GM12878 (cell line): ENCODE data around the gene WDR17. TPM values are rescaled to one million over a fixed set of nuclear protein-coding genes. Genes with fewer than 3 reads are reported as not detected.

Experiments used
- ATAC-seq: fragments of 200-7000 bp; cut with Tn5 transposase; 3 replicates; pipeline ENCODE4 v1.9.1; 2020; ENCODE audit warnings: mild to moderate bottlenecking, moderate library complexity
- BruUV-seq: library from RNA; stranded (reverse); fragments of 400-500 nt; replicated peaks from 2 replicates; lab custom pipeline; 2021; lab: Mats Ljungman, UMichigan
- CTCF ChIA-PET: fragments of 300-600 bp; sonication (Branson Sonifier 250); formaldehyde crosslinking; extraction: SDS; loops from one replicate; lab custom pipeline; 2021; ENCODE audit warnings: inconsistent platforms; lab: Yijun Ruan, JAX
- POLR2A ChIA-PET: fragments of 350-600 bp; formaldehyde crosslinking; extraction: SDS; loops from one replicate; lab custom pipeline; 2021; ENCODE audit warnings: inconsistent platforms; lab: Charles Lee
- RAD21 ChIA-PET: fragments of 300-600 bp; sonication (Branson Sonifier 250); formaldehyde crosslinking; loops from one replicate; lab custom pipeline; 2023; ENCODE audit warnings: antibody characterized with exemption; ENCODE audit not compliant: unreplicated experiment; lab: Charles Lee
- SMC1A ChIA-PET: fragments of 300-600 bp; sonication (Branson Sonifier 250); formaldehyde crosslinking; loops from one replicate; lab custom pipeline; 2023; ENCODE audit not compliant: unreplicated experiment, uncharacterized antibody; lab: Charles Lee
- DNase-seq: peaks from one replicate; pipeline ENCODE4 v3.0.0-alpha.2; 2011; ENCODE audit warnings: low read depth, low spot score
- FAIRE-seq: peaks from 3 replicates; lab custom pipeline; 2011; peaks lifted over from hg19 to GRCh38; lab: Jason Lieb, UNC
- H2AFZ ChIP-seq: 2 replicates; pipeline ENCODE4 v1.6.0; 2011; ENCODE audit warnings: low read depth, low read length, control low read depth; ENCODE audit not compliant: control insufficient read depth
- H3K27ac ChIP-seq: 2 replicates; pipeline ENCODE4 v1.5.1; 2011; ENCODE audit warnings: control low read depth; ENCODE audit not compliant: control insufficient read depth, insufficient read depth
- H3K27me3 ChIP-seq, 2 experiments: replicated peaks in 1 of 2; 2 replicates each; pipeline versions ENCODE4 v1.6.0 to v1.6.1; 2011; ENCODE audit warnings: low read length in 1 of 2; ENCODE audit not compliant: control insufficient read depth in 2 of 2, insufficient read depth in 2 of 2
- H3K36me3 ChIP-seq, 2 experiments: 2 replicates each; pipeline ENCODE4 v1.5.1; 2011; ENCODE audit warnings: low read length in 1 of 2; ENCODE audit not compliant: control insufficient read depth in 2 of 2, insufficient read depth in 2 of 2
- H3K4me1 ChIP-seq: 2 replicates; pipeline ENCODE4 v1.6.1; 2011; ENCODE audit warnings: mild to moderate bottlenecking, low read length, moderate library complexity, mixed read lengths; ENCODE audit not compliant: control insufficient read depth, insufficient read depth
- H3K4me2 ChIP-seq: 2 replicates; pipeline ENCODE4 v1.6.0; 2011; ENCODE audit warnings: control low read depth; ENCODE audit not compliant: control insufficient read depth, insufficient read depth
- H3K4me3 ChIP-seq: fragments of 200-600 bp; sonication (generic); 2 replicates; pipeline ENCODE4 v1.5.1; 2016
- H3K79me2 ChIP-seq: 2 replicates; pipeline ENCODE4 v1.6.0; 2011; ENCODE audit warnings: low read length; ENCODE audit not compliant: control insufficient read depth, insufficient read depth
- H3K9ac ChIP-seq: 2 replicates; pipeline ENCODE4 v1.8.0; 2011; ENCODE audit warnings: low read length, control low read depth, mixed read lengths; ENCODE audit not compliant: control insufficient read depth, insufficient read depth
- H3K9me3 ChIP-seq: replicated peaks from 3 replicates; pipeline ENCODE4 v1.5.1; 2011; ENCODE audit warnings: mild to moderate bottlenecking, low read length; ENCODE audit not compliant: control insufficient read depth, insufficient read depth
- H4K20me1 ChIP-seq: 2 replicates; pipeline ENCODE4 v1.6.0; 2011; ENCODE audit not compliant: control insufficient read depth, insufficient read depth
- BHLHE40 ChIP-seq, 2 experiments: fragments of 450-650 bp in 1 of 2; IDR thresholded peaks; 2 replicates each; pipeline ENCODE4 v1.6.1; 2011 to 2017; ENCODE audit warnings: low read depth in 2 of 2, borderline replicate concordance in 1 of 2, improper control_type of control experiment in 1 of 2, low read length in 1 of 2, mild to moderate bottlenecking in 1 of 2
- CHD1 ChIP-seq: IDR thresholded peaks from 2 replicates; pipeline ENCODE4 v1.6.1; 2012; ENCODE audit warnings: low read depth, low read length, improper control_type of control experiment
- LARP7 ChIP-seq: fragments of 450-650 bp; IDR thresholded peaks from 2 replicates; pipeline ENCODE4 v1.6.1; 2017; ENCODE audit warnings: mild to moderate bottlenecking
- MEF2B ChIP-seq: fragments of 450-650 bp; IDR thresholded peaks from 2 replicates; pipeline ENCODE4 v1.6.1; 2018; ENCODE audit warnings: mild to moderate bottlenecking, moderate library complexity; ENCODE audit not compliant: partially characterized antibody, poor library complexity, severe bottlenecking
- ZNF24 ChIP-seq: fragments of 450-650 bp; IDR thresholded peaks from 2 replicates; pipeline ENCODE4 v1.6.1; 2017; ENCODE audit warnings: antibody characterized with exemption, mild to moderate bottlenecking
- WGBS: methylation state at CpG from one replicate; pipeline ENCODE4 v1.1.6; 2016; ENCODE audit warnings: low lambda C conversion rate; ENCODE audit not compliant: insufficient replicate concordance, insufficient coverage; ENCODE audit errors: missing lambda C conversion rate; 5-methylcytosine and 5-hydroxymethylcytosine counted together
- in situ Hi-C: fragments of 300-500 bp; cut with MboI; formaldehyde crosslinking; loops from 9 replicates; pipeline ENCODE4 v1.14.3; 2018; ENCODE audit warnings: mixed read lengths
- intact Hi-C: fragments of 100-400 bp; cut with micrococcal nuclease; formaldehyde crosslinking; loops from one replicate; pipeline ENCODE4 v1.14.2; 2022; ENCODE audit not compliant: unreplicated experiment
- polyA plus RNA-seq, 11 experiments: library from polyadenylated mRNA; depleted of rRNA in 4 of 11; unstranded in 6 of 11; stranded (reverse) in 5 of 11; fragments of >200 nt; fragmentation: Nextera tagmentation in 4 of 11; fragmentation: Illumina TruSeq in 1 of 11; extraction: Ambion mirVana in 4 of 11; extraction: Trizol in 1 of 11; gene quantifications; 1 replicate in 1 of 11; 2 replicates in 10 of 11; pipeline versions ENCODE4 v1.2.1 to v1.2.3, GENCODE V29; 2011 to 2016; ENCODE audit warnings: inconsistent platforms in 2 of 11, missing spikeins in 2 of 11, low read depth in 1 of 11
- total RNA-seq, 4 experiments: library from RNA; depleted of rRNA in 3 of 4; stranded (reverse); fragments of >200 nt in 3 of 4; fragmentation: Illumina TruSeq in 1 of 4; extraction: Trizol in 1 of 4; gene quantifications; 2 replicates each; pipeline versions ENCODE4 v1.2.1 to v1.2.3, GENCODE V29; 2013 to 2021
- TF ChIP-seq, protein P1 (sequence below): fragments of 450-650 bp; formaldehyde crosslinking; IDR thresholded peaks from 2 replicates; pipeline ENCODE4 v1.4.0; 2020; ENCODE audit warnings: mild to moderate bottlenecking, moderate library complexity

Gene WDR17
- total and polyA plus RNA-seq, 10 of the 15 experiments (the other 5 are each of a cell fraction or from before 2014, with no cell fraction given) = 0.43 to 3.8 (median 2.8) TPM

DNA sequence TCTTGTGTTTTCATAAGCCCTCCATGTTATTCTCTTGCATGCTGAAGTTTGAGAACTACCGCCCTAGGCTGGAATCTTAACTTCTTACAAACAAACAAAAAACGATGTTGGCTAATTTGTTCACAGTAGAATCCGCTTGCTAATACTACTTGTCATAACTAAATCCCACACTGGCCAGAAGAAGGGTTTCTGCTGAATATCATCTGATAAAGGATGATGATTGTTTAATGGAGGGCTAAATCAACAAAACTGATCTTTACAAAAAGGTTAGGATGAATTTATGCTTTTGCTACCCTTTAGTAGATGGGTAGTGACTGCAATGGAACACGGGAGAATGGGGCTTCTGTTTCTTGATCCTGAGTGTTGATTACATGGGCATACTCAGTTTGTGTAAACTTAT, 87.5 kb downstream of the WDR17 start:
- WGBS = 88% methylated on average over 4 of the region's 4 CpGs
- Histone ChIP-seq H4K20me1 (no peaks in the 10 kb centered on the region), H3K36me3 (no peaks in the 10 kb centered on the region), H3K4me1 (no peaks in the 10 kb centered on the region), H3K4me2 (no peak overlapping the region)
- intact Hi-C loops = loop anchor here (5.0 kb wide), 2 partner anchors 124 to 169 kb away; no protein-coding TSS in a partner anchor
- FAIRE-seq = no peak
- ChIA-PET RAD21 (interaction anchor here (0.7 kb wide), 1 partner anchor 172 kb away, joined by 4 read pairs; no protein-coding TSS in a partner anchor), SMC1A (interaction anchor here (1.1 kb wide), 1 partner anchor 11 kb away, joined by 4 read pairs; no protein-coding TSS in a partner anchor)
- no peak for ATAC-seq
- in situ Hi-C loops = no loop called here
- TF ChIP-seq BHLHE40 (IDR thresholded peaks at IDR 0.05; ENCODE audit: borderline replicate concordance in 1 of 2, low read depth in 2 of 2, low read length in 1 of 2) (no peak), MEF2B (no peak), ZNF24 (no peak), LARP7 (no peak), CHD1 (no peak)
- TF ChIP-seq, protein P1, sequence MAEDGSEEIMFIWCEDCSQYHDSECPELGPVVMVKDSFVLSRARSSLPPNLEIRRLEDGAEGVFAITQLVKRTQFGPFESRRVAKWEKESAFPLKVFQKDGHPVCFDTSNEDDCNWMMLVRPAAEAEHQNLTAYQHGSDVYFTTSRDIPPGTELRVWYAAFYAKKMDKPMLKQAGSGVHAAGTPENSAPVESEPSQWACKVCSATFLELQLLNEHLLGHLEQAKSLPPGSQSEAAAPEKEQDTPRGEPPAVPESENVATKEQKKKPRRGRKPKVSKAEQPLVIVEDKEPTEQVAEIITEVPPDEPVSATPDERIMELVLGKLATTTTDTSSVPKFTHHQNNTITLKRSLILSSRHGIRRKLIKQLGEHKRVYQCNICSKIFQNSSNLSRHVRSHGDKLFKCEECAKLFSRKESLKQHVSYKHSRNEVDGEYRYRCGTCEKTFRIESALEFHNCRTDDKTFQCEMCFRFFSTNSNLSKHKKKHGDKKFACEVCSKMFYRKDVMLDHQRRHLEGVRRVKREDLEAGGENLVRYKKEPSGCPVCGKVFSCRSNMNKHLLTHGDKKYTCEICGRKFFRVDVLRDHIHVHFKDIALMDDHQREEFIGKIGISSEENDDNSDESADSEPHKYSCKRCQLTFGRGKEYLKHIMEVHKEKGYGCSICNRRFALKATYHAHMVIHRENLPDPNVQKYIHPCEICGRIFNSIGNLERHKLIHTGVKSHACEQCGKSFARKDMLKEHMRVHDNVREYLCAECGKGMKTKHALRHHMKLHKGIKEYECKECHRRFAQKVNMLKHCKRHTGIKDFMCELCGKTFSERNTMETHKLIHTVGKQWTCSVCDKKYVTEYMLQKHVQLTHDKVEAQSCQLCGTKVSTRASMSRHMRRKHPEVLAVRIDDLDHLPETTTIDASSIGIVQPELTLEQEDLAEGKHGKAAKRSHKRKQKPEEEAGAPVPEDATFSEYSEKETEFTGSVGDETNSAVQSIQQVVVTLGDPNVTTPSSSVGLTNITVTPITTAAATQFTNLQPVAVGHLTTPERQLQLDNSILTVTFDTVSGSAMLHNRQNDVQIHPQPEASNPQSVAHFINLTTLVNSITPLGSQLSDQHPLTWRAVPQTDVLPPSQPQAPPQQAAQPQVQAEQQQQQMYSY (CRISPR knock-in tag) = no peak
- TF ChIP-seq, all 136 proteins: peak for 0
- no peak overlapping the region for H3K4me3 ChIP-seq
- POLR2A ChIA-PET = no interaction called here
- H2AFZ ChIP-seq = no peak overlapping the region
- no peaks in the 10 kb centered on the region for H3K79me2 ChIP-seq
- no peaks in the 10 kb centered on the region for H3K9me3 ChIP-seq
- CTCF ChIA-PET = interaction anchor here (0.6 to 1.7 kb wide), 2 partner anchors 14 to 194 kb away, joined by 4 to 6 read pairs; no protein-coding TSS in a partner anchor
- no peak overlapping the region for H3K9ac ChIP-seq
- H3K27me3 ChIP-seq = no peaks in the 10 kb centered on the region
- H3K27ac ChIP-seq = no peak overlapping the region
- BruUV-seq = no TSS peak
- no peak for DNase-seq
